HG03066 (cell line): ENCODE data around the gene UBC.
"Not testable (repeated sequence)": the region's sequence is repeated elsewhere in the genome, so short reads cannot be mapped to it uniquely, and the experiment has no call there.

ENCODE experiments used
- ATAC-seq: cut with Tn5 transposase; IDR thresholded peaks from one replicate; pipeline ENCODE4 v1.9.1; 2021; ENCODE audit warnings: low read depth; ENCODE audit not compliant: unreplicated experiment

Gene UBC

GRCh38 chr12:124938108-124938507 is 23.7 kb upstream of the UBC start:
- ATAC-seq = no peak

GRCh38 chr12:124931528-124931927 is 17.1 kb upstream of the UBC start:
- not testable (repeated sequence) for ATAC-seq

- ATAC-seq = no peak
These were observed 16.1 kb upstream of the UBC start for GRCh38 chr12:124930586-124930985.

GRCh38 chr12:124929649-124930419 is 15.4 kb upstream of the UBC start:
- no peak for ATAC-seq

GRCh38 chr12:124928912-124929530 is 14.6 kb upstream of the UBC start:
- ATAC-seq = no peak

GRCh38 chr12:124928095-124928911 is 13.9 kb upstream of the UBC start:
- ATAC-seq = peak; percentile 34

- peak; percentile 80 for ATAC-seq
These were observed 13.0 kb upstream of the UBC start for GRCh38 chr12:124927201-124928094.

- not testable (repeated sequence) for ATAC-seq
These were observed 11.3 kb upstream of the UBC start for GRCh38 chr12:124925782-124926181.

- ATAC-seq = no peak
These were observed 10.7 kb upstream of the UBC start for GRCh38 chr12:124925117-124925516.

- no peak for ATAC-seq
These were observed 9.7 kb upstream of the UBC start for GRCh38 chr12:124923905-124924734.

- peak; percentile 45 for ATAC-seq
These were observed 7.0 kb upstream of the UBC start for GRCh38 chr12:124921200-124922031.

- ATAC-seq = no peak
These were observed 6.0 kb upstream of the UBC start for GRCh38 chr12:124920353-124920935.

GRCh38 chr12:124919521-124920352 is 5.3 kb upstream of the UBC start:
- ATAC-seq = no peak

GRCh38 chr12:124918622-124918988 is 4.2 kb upstream of the UBC start:
- not testable (repeated sequence) for ATAC-seq

GRCh38 chr12:124917841-124918621 is 3.6 kb upstream of the UBC start:
- no peak for ATAC-seq

GRCh38 chr12:124917135-124917840 is 2.8 kb upstream of the UBC start:
- ATAC-seq = peak; percentile 49
